ENCODE measurements around the gene SLC17A9.

GRCh38 chr20:62961310-62961783 is 8.8 kb downstream of the SLC17A9 start:
- TF ChIP-seq POLR2A (IDR thresholded peaks at IDR 0.05; ENCODE audit: borderline replicate concordance, extremely low read depth, insufficient read depth, insufficient read length) (no peak), CBX3 (IDR thresholded peaks at IDR 0.05; ENCODE audit: low read depth) (no peak), SIN3A (IDR thresholded peaks at IDR 0.05; ENCODE audit: low read depth) (no peak), TCF7L2 (IDR thresholded peaks at IDR 0.05; ENCODE audit: borderline replicate concordance, extremely low read depth, insufficient read depth, insufficient read length) (no peak)
